GM12875 (cell line): ENCODE results near the gene DNAJC11.
"Not testable (repeated sequence)": the region's sequence is repeated elsewhere in the genome, so short reads cannot be mapped to it uniquely, and the experiment has no call there.

Source experiments
- H3K4me3 ChIP-seq: one replicate; pipeline ENCODE4 v1.5.1; 2011; ENCODE audit warnings: low read depth, low read length, control low read depth
- CTCF ChIP-seq: IDR thresholded peaks from 2 replicates; pipeline ENCODE4 v1.5.1; 2011; ENCODE audit warnings: low read depth, mild to moderate bottlenecking, control low read depth, inconsistent platforms, low read length, moderate library complexity, borderline replicate concordance; ENCODE audit not compliant: insufficient read depth

The DNAJC11 gene

DNA sequence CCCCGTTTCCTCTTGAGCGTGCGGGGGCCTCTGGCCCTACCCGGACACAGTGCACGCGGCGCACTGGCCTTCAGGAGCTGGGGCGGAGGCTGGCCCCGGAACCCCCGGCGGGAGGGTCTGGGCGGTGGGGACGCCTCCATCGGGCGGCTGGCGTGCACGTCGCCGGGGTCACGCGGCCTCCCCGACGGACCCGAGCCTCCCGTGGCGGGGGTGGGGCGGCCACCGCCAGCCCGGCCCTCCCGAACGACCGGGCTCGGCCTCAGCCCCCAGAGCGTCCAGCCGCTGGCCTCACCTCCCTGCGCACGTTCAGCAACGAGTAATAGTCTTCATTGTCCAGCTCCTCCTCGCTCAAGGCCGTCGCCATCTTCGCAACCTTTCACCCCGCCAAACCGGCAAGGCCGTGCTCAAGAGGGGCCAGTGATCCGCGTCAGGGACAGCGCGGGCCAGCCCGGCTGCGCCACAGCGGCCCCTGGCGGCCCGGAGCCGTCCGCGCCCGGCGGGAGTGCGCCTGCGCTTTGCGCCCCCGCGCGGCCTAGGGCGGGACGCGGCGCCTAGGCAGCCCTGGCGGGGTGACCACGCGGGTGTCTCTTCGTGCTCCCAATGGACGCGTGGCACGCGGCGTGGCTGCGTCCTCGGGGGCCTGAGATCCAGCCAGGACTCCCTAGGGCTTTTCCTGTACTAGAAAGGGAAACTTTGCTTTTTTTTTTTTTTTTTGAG lies at the start of gene DNAJC11:
DNAJC11 (minus strand) TSS at position 380 of the 717 bp plus-strand sequence; CDS start at position 364, 16 bp downstream.
- peak within 1 kb of the TSS; percentile 88 for H3K4me3 ChIP-seq
- peak; percentile 99 for TF ChIP-seq CTCF

- no peak overlapping the region for H3K4me3 ChIP-seq
- TF ChIP-seq CTCF, result no peak
These were observed 48.9 kb upstream of the DNAJC11 start for GRCh38 chr1:6750490-6750889.

DNA sequence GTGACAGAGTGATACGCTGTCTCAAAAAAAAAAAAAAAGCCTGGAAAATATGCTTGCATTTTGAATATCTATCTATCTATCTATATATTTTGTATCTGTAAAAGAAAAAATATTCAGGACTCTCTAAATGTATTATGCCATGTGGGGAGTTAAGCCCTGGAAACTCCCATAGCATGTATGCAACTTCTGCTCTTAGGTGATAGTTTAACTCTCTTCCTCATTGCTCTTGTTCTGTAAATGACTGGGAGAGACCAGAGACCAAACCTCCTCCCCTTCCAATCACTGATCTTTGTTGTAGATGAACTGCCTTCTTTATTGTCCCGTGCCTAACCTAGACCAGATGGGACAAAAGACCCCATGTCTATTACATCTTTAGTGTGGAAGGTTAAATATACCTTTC lies 46.1 kb upstream of the DNAJC11 start:
- H3K4me3 ChIP-seq, result no peak overlapping the region
- TF ChIP-seq CTCF, result no peak

- no peak for TF ChIP-seq CTCF
- no peak overlapping the region for H3K4me3 ChIP-seq
These were observed 43.5 kb upstream of the DNAJC11 start for GRCh38 chr1:6745073-6745472.

DNA sequence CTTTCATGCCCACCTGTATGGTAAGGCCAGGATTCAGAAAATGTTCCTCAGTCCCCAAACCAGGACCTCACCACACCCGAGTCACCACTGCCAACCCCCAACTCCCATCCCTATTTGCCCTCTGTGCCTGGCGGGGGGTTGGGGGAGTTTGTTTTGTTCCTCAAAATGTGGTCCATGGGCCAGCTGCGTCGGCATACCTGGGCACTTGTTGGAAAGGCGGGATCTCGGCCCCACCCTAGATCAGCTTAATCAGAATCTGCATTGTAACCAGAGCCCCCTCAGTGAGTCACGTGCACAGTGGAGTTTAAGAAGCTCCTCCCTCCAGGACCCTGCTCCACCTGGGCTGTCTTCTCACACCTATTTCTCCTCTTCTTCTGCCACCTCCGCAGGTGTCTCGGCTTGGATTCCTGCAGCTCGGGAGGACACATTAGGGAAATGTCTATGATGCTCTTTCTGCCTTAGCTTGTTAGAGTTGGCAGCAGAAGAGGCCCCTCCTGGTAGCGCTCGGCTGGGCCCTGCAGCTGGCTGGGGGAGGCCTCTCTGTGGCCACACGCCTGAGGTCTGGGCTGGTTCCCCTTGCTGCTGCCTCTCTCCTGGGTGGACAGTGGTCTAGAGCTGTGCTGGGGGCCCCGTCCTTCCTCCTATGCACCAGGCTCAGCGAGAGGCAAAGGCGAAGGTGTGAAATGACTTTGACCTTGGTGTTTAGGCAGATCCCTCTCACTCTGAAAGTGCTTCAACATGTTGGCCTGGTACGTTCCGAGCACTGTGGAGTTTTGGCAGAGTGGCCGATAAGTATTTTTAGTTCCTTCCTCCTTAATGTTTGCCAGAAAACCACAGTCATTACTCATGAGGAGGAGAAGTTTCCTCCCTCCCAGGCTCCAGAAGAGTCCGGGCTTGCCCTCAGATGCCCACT lies 41.8 kb upstream of the DNAJC11 start:
- no peak for TF ChIP-seq CTCF
- H3K4me3 ChIP-seq, result no peak overlapping the region

- H3K4me3 ChIP-seq, result not testable (repeated sequence)
These were observed 41.1 kb upstream of the DNAJC11 start for GRCh38 chr1:6742676-6743188.

GRCh38 chr1:6738987-6739676 lies 37.5 kb upstream of the DNAJC11 start:
- no peak for TF ChIP-seq CTCF

More at GRCh38 chr1:6738987-6739676, 37.5 kb upstream of the DNAJC11 start:
- H3K4me3 ChIP-seq, result no peak overlapping the region
